ENCODE measurements around the gene C16orf78.

The C16orf78 gene

DNA sequence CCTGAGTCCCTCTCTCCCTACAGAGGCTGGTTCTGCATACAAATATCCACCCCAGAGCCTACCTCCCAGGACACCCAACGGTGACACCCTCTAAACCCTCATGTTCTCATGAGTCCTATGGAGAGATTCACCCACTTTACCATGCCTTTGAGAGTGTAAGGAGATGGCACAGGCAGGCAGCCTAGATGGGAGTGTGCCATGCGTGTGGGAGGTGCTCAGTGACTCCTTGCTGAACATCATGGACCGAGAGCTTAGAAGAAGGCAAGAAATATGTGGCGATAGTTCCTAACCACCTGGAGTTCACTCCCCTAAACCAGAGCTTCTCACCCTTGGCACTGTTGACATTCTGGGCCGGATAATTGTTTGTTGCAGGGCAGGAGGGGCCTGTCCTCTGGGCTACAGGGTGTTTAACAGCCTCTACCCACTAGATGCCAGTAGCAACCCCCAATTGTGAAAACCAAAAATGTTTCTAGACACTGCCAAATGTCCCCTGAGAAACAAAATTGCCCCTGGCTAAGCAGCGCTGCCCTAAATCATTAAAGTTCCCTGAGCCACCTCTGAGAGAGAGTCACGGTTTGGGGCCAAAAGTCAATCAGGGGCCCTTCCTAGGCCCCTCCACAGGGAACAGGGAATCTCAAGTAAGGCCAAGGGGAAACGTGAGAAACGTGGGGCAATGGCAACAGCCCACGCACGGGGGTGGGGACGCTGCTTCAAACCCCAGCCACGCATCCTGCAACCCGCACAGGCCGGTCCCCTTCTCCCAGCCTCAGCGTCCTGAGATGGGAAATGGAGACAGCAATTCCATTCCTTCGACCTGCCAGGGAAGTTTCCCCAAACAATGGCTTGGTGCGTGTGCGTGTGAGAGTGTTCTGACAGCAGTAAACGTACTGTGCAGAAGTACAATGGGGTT is 66.8 kb downstream of the C16orf78 start:
- no peak overlapping the region for H3K4me3 ChIP-seq (ENCODE audit: control insufficient read depth, low read depth, low read length)
- TF ChIP-seq, protein P1, sequence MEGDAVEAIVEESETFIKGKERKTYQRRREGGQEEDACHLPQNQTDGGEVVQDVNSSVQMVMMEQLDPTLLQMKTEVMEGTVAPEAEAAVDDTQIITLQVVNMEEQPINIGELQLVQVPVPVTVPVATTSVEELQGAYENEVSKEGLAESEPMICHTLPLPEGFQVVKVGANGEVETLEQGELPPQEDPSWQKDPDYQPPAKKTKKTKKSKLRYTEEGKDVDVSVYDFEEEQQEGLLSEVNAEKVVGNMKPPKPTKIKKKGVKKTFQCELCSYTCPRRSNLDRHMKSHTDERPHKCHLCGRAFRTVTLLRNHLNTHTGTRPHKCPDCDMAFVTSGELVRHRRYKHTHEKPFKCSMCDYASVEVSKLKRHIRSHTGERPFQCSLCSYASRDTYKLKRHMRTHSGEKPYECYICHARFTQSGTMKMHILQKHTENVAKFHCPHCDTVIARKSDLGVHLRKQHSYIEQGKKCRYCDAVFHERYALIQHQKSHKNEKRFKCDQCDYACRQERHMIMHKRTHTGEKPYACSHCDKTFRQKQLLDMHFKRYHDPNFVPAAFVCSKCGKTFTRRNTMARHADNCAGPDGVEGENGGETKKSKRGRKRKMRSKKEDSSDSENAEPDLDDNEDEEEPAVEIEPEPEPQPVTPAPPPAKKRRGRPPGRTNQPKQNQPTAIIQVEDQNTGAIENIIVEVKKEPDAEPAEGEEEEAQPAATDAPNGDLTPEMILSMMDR (IDR thresholded peaks at IDR 0.05; ENCODE audit: control insufficient read depth, insufficient read depth, low read depth, low read length, missing control alignments) = no peak
- no peak for DNase-seq (ENCODE audit: low read depth)

GRCh38 chr16:49441366-49441780 is 67.8 kb downstream of the C16orf78 start:
- TF ChIP-seq, protein P1 (IDR thresholded peaks at IDR 0.05; ENCODE audit: control insufficient read depth, insufficient read depth, low read depth, low read length, missing control alignments) = no peak
- DNase-seq (ENCODE audit: low read depth) = no peak
- no peak overlapping the region for H3K4me3 ChIP-seq (ENCODE audit: control insufficient read depth, low read depth, low read length)

DNA sequence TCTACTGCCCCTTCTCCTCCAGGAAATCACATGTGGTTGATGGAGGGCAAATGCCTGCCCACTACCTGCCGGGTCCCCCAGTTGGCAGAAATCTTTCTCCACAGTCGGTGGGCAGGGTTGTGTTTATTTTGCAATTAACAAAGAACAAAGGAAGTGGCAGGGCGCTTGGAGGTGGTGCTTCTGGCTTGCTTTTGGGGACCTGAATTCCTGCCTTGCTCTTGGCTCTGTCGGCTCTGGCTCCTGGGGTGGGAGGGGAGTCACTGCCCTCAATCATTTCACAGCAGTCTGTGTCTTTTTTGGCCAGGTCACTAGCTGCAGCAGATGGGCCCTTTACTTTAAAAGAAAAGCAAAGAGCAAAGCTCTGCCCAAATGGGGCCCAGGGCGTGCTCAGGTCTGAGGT is 69.2 kb downstream of the C16orf78 start:
- TF ChIP-seq, protein P1 (IDR thresholded peaks at IDR 0.05; ENCODE audit: control insufficient read depth, insufficient read depth, low read depth, low read length, missing control alignments) = no peak
- no peak for DNase-seq (ENCODE audit: low read depth)

DNA sequence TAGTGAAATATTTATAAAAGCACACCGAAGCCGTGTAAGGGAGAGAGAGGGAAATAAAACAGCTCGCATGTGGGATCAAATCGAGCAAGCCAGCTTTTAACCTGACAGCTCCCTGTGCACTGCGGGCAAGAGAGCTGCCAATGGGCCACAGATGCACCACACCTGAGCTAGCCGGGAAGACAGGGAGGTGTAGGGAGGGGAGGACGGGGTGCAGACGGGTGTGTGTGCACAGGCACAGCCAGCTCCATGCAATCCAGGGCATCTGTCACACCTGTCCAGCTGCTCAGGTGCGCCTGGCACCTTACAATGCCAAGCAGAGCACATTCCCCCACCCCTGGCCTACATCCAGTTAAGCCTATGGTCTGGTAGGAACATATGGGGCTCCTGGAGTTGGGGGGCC is 70.0 kb downstream of the C16orf78 start:
- no peak overlapping the region for H3K4me3 ChIP-seq (ENCODE audit: control insufficient read depth, low read depth, low read length)
- TF ChIP-seq, protein P1 (IDR thresholded peaks at IDR 0.05; ENCODE audit: control insufficient read depth, insufficient read depth, low read depth, low read length, missing control alignments) = no peak
- DNase-seq (ENCODE audit: low read depth) = no peak

More for the DNA sequence above, 69.2 kb downstream of the C16orf78 start:
- H3K4me3 ChIP-seq (ENCODE audit: control insufficient read depth, low read depth, low read length) = no peak overlapping the region

DNA sequence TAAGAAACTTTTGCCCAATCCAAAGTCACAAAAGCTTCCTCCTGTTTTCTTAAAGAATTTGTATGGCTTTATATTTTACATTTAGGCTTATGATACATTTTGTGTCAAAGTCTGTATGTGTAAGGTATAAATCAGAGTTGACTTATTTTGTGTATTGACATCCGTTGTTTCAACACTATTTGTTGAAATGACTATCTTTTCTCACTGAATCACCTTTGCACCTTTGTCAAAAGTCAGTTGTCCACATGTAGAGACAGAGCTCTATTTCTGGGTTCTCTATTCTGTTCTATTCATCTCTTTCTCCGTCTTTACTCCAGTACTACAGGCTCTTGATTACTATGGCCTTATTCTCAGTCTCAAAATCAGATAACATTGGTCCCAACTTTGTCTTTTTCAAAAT is 73.2 kb downstream of the C16orf78 start:
- H3K4me3 ChIP-seq (ENCODE audit: control insufficient read depth, low read depth, low read length) = no peak overlapping the region
- no peak for DNase-seq (ENCODE audit: low read depth)
- TF ChIP-seq, protein P1 (IDR thresholded peaks at IDR 0.05; ENCODE audit: control insufficient read depth, insufficient read depth, low read depth, low read length, missing control alignments) = no peak
